NCI-H345 (cell line): Measurements from ENCODE around the gene SORCS2.
"Not testable (repeated sequence)": the region's sequence is repeated elsewhere in the genome, so short reads cannot be mapped to it uniquely, and the experiment has no call there.

Experiments used
- DNase-seq: peaks from one replicate; lab custom pipeline; 2025; lab: John Stamatoyannopoulos, UW

The SORCS2 gene

DNA sequence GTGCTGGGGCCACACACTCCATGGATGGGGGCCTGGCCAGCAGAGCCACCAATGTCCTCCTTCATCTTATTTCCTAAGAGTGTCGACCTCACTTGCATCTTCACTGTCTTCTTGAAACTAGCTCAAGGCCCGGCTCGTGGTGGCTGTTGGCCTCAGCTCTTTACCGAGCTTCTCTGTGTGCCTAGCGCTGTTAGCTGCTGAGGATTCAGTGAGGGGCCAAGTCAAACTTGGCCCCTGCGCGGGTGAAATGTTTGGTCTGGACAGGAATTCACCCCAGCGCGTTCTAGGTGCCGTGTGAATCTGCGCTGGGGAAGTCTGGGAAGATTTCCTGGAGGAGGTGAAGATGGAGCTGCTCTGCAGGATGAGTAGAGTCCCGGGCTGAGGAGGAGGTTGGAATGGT lies 8.5 kb downstream of the SORCS2 start:
- no peak for DNase-seq

DNA sequence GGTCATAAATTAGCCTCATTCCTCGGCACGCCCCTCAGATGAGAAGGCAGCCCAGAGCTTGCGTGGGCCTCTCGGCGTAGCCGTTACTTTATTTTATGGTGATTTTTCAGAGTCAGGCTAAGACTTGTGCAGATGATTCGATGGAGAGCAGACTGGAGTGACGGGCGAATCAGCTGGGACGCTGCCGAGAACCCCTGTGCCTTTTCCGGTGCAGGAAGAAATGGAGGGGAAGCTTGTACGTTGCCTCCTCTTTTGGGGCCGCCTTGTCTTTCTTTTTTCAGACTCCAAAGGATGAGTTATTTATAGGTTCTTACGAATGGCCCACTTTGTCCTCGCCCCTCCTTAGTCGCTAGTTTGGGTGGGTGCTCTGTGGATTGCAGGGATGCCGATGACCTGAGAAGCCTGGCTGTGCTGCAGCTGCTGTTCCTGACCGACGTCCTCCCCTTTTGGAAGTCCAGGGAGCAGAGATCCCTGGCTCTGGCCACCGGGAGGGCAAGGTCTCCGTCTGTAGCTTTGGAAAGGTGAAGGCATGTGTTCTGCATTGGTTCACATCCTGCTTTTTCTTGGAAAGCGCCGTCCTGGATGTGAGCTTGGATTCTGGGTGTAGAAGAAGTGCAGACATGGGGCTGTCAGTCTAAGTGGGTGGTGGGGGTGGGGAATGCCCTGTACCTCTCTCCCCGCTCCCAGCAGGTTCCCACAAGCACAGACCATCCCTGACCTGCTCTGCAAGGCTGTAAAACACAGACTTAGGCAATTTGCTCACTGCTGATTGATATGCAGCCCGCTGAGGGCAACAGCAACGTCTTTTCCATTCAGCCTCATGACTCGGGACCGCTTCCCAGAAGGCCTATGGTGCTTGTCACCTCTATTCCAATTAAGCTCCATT lies 9.3 kb downstream of the SORCS2 start:
- DNase-seq, result no peak

DNA sequence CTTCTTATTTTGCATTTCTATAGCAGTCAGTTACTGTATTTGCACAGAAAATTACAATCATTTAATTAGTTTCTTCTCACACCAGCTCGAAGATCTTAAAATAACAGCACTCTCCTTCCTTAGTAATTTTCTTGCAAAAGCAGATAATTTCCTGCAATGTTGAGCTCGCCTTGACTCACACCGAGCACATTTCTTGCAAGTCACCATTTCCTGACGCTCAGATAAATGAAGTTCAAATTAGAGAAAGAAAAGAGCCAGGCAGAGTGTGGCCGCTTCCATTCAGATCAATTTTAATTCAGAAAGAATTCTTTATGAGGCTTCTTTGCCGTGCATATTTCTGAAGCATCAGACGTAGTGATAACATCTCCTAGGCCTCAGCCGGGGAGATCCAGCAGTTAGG lies 10.1 kb downstream of the SORCS2 start:
- no peak for DNase-seq

DNA sequence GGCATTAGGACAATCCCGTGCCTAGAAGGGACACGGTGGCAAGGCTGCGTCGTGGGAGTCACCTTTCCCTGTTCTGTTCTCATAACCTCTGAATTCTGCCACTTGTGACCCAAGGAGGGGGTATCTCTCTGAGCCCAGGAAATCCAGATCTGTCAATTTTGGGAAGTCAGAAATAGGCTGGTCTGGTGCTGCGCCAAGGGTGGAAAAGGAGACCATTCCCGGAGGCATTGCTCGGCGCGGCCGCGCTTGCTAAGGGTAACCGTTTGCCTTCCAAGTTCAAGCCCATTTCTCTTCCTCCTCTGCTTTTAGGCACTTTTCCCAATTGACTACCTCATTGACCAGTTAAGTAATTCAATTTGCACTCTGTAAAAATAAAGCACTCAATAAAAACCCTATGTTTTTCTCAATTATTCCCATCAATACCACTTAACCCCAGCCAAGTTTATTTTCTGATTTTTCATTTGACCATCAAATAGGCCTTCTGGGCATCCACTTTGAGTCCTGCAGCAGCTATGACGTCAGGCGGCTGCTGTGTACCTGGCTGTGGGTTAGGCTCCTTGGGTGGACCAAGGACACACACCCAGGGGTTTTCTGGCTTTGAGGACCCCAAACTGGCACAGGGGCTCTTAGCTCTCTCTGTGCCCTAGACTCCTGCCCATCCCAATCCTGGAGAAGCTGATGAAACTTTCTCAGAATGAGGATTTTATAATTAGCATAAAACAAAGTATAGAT lies 12.5 kb downstream of the SORCS2 start:
- no peak for DNase-seq

DNA sequence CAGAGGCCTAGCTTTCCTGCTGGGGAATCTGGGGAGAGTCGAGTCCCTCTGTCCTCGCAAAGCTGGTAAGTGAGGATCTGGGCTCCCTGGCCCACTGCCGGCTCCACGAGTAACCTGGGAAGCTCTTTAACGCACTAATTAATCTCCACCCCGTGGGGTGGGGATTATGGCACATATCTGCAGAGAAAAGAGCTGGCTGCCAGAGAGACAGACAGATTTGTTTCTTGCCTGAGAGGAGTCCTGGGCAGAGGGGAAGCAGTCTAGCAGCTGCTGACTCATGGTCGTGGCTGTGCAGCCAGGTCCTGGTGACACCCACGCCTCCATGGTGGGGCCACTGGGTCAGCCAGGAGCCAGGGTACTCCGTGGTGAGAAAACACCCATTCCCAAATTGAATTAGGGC lies 14.0 kb downstream of the SORCS2 start:
- no peak for DNase-seq

DNA sequence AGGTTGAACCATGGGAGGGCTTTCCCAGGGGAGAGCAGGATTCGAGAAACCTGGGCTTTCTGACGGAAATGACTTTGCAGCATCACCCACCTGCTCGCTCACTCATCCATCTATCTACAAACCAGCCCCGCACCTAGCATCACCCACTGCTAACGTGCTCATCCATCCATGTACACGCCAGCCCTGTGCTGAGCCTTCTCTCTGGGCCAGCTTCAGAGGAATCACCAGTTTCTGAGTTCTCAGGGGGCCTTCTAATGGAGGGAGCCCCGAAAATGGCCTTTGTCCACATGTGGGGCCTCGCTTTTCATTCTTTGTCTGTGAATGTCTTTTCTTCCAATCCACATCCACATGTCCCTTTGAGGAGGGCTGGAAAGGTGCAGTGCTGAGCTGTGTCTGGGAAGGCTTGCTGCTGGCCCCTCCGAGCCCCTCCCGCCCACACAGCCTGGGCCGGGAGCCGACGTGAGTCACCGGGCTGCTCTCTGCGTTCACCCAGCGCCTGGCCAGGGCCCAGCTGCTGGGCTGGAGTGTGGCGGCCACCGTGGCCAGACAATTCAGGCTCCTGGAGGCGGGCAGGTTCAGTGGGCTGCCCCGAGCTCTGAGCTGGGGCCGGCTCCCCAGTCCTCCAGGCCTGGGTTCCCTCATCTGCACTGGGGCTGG lies 14.7 kb downstream of the SORCS2 start:
- DNase-seq, result no peak

DNA sequence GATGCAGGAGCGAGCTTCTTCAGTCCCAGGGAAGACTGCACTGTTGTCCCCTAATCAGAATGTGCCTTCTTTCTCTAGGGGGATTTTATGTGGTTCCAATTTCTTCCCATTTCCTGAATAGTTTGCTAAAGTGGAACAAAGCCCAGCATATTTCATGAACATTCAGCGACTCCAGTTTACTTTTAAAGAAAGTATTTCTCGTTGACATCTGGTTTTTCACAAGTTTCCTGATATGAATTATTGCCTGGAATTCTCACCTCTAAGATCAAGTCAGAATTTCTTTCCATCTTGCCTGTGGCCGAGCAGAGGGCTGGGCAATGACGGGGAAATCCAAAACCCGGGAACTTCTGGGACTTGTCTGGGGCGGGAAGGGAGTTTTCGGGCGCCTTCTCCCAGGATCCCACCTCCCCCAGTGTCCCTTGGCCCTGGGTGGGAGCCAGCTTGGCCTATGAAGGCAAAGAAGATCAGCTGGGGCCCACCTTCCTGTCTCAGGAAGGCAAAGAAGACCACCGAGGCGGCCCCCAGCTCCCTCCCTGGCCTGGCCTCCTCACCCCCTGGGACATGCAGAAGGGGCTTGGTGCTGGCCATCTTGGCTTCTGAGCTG lies 15.4 kb downstream of the SORCS2 start:
- no peak for DNase-seq

DNA sequence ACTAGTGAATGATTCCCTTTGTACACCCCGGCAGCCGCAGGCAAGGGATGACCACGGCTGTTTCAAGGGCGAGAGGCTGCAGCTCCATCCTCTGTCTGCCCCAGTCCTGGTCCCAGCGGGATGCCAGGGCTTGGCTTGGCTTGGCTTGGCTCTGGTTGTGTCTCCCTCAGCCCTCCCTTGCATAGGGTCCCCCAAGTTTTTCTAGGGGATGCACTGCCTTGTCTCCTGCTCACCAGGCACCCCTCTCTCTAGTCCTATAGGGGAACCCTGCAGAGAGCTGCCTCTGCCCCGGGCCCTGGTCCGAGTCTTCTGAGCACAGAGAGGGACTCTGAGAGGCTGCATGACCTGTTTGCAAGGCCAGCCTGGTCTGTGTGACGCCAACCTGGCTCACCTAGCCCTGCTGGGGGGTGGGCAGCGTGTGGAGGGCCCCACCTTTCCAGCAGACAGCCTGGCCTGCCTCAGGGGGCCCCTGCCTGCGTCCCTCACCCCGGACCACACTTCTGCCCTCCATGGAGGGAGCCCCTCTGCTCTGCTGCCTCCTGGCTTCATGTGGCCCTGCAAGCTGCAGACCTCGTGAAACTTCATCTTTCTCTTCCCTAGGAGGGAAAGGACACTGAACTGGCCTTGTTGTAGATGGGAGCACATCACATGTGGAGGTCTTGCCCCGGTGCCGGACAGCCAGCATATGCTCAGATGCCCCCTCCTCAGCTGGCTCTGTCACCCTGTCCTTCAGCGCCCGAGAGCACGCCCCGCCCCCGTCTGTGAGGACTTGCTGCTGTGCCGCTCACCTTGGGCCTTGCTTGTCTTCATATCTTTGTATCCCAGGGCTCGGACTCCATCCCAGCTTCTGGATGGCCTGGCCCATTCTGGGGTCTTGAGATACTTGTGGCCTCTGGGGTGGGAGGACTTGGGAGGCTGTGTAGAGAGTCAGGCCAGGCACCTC lies 16.4 kb downstream of the SORCS2 start:
- DNase-seq, result no peak

DNA sequence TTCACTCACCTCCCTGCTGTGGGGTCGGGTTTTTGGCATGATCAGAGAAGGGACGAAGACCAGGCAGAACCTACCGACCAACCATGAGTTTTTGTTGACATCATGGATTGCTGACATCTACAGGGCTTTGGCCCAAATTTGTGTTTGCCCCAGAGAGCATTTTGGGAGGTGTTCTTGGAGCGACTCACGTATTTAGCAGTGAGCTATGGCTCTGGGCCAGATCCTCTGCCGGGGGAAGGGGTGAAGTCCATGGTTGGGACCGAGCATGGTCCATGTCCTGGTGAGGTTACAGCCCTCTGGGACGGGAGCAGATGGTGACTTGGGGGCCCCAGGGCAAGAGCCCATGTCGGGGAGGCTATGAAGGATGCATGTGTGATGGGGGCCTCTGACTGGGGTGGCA lies 17.4 kb downstream of the SORCS2 start:
- DNase-seq, result no peak

DNA sequence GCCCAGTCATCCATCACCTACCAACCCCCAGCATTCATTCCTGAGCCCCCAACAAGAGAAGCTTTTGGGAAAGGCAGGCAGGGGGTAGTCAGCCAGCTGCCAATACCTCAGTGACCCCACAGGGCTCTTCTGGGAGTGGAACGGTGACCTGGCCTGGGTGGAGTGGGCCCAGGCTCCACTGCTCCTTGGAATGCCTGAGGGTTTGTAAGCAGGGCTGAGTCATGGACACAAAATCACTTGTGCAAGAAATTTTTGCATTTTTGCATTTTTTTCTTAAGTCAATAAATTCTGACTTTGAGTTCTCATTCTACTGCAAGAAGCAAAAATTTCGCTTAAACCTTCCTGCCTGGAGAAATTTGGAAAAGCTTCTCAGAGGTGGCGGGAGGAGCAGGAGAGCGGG lies 18.5 kb downstream of the SORCS2 start:
- DNase-seq, result no peak

DNA sequence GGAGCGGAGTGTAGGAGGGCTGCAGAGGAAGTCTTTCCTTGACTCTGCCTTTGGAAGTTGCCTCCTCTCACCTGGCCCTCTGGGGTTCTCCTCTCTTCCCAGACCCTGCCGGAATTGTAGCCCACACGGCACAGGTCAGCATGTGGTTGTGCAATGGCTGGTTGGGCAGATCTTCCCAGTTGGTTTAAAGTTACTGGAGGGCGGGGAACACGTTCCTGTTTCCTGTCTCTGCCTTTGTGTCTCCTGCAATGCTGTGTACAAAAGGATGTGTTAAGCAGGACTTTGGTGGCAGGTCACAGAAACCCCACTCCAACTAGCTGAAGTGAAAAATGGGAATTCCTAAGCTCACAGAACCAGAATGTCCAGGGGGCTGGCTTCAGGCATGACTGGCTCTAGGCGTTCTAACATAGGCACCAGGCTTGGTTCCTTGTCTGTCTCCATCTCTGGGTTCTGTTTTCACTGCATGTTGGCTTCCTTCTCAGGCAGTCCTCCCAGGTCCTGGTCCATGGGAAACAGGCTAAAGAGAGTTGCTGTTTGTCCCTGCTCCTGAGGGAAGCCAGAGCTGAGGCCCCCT lies 19.9 kb downstream of the SORCS2 start:
- DNase-seq, result no peak

DNA sequence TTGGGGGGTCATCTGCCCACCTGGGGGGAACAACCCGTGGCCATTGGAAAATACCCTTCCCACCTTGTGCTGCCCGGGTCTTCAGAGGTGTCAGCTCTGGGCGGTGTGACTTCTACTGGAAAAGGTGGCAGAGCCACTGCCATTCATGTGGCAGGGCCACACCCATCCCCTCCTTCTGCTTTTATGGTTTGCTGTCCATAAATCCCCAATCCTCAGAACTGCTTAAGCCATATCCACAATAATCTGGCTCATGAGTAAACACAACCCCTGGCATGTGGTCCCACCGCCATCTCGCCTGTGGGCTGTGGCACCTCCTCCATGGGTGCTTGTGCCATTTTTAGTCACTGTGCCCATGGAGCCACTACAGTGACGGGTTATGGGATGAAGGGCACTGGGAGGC lies 20.6 kb downstream of the SORCS2 start:
- DNase-seq, result no peak

DNA sequence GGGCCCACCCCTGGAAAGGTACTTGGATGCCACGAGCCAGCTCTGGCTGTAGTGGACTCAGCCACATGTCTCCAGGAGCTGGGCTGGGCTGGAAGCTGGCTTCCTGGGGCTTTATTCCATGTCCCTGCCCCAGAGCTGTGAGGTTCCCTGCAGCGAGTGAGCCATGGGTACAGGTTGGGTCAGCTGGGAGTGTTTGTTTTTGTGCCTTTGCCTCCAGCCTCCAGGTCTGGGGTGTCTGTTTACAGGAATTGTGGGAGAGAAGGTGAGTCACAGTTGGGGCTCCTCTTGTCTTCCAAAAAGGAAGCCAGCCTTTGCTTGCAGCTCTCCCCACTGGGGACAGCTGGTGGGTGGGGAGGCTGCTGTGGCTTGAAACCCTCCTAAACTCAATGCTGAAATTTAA lies 21.5 kb downstream of the SORCS2 start:
- no peak for DNase-seq

DNA sequence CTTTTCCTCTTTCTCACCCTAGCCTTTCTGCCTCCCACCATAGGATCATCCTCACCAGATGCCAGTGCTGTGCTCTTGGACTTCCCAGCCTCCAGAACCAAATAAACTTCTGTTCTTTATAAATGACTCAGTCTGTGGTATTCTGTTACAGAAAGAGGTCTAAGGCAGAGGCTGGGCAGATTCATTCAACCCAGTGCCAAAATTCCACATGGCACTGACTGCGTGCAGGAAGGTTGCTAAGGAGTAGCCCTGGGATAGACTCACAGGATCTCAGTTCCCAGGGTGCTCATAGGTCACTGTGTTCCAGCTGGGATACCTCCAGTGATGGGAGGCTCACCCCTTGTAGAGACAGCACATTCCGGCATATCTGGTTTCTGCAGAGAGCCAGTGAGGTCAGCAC lies 22.0 kb downstream of the SORCS2 start:
- DNase-seq, result no peak

DNA sequence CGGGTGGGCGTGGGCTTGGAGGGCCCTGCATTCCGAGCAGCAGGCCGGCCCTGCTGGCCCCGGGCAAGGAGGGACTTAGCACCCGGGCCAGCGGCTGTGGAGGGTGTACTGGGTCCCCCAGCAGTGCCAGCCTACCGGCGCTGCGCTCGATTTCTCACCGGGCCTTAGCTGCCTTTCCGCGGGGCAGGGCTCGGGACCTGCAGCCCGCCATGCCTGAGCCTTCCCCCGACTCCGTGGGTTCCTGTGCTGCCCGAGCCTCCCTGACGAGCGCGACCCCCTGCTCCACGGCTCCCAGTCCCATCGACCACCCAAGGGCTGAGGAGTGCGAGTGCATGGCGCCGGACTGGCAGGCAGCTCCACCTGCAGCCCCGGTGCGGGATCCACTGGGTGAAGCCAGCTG lies 22.8 kb downstream of the SORCS2 start:
- DNase-seq, result not testable (repeated sequence)

DNA sequence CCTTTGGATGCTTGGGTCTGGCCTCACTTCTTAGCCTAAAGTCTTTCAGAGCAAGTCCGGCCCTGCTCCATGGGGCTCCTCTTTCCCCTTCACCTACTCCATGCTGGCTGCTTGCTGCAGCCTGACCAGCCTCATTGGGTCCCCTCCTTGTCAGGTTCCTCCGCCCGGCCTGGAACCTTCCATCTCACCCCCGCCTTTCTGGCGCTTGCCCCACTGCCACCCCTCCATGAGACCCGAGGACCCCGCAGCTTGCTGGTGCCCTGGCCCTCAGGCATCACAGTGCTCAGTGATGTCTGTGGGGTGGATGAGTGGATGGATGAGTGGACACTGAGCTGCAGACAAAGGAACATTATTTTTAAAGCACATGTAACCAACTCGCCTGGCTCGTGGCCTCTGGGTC lies 24.7 kb downstream of the SORCS2 start:
- DNase-seq, result no peak

DNA sequence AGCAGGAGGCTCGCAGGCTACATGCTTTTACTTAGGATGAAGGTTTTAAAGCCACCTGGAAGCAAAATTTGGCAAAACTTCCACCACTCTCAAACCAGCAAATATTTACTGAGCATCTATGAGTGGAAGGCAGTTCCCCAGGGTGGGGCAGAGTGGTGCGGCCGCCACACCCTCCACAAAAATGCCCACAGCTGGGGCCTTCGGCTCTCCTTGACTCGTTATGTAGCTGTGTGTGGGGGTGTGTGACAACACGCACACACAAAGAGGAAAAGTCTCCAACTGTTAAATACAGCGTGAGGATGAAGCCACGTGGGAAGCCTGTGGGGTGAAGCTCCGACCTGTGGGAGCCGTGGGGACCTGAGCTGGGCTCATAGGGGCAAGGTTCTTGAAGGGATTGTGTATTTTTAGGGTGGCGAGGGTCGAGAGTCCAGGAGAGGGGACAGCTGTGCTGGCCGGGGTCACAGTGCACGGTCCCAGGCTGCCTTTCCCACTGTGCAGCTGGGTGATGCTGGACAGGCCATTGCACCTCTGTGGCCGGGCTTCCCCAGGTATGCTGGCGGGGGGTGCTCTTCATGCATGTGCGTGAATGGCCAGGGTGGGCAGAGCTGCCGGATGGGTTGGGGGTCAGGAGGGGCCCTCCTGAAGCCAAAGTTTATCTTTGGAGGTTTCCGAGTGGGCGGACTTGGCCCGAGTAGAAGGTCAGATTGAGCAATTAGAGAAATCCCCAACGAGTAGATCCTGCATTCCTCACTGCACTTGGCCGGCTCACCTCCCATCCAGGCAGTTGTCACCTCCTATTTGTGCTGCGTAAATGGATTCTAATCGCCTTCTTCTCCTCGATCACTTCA lies 25.4 kb downstream of the SORCS2 start:
- no peak for DNase-seq

DNA sequence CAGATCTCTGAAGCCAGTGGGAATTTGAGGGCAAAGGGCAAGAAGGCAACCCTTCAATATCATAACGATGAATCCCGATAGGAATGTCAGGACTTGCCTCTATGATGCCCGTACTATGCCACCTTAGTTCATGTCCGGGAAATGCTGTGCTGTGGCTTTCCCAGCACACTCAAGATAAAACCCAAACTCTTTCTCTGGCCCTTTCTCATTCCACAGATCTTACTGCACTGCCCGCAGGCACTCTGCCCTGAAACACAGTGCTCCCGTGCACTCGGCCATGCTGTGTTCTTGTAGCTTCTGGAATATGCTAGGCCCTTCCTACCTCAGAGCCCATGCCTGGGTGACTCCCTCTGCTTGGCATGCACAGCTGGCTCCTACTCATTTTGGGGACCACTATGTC lies 26.3 kb downstream of the SORCS2 start:
- no peak for DNase-seq

DNA sequence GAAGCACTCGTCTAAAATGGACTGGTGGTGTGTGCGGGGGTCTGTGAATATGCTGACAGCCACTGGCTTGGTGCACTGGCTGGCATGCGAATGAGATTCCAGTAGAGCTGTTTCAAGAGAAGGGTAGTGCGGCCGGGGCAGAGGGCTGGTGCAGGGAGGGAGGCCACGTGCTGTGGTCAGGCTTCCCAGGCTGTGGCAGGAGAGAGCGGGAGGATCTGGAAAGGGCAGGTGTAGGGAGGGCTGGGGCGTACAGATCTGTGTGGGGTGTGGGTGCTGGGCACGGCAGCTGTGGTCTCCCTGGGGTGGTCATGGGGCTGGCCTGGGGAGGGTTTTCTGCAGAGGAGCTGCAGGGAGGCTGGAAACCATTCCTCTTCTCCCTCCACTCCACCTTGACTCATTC lies 30.2 kb downstream of the SORCS2 start:
- DNase-seq, result no peak

DNA sequence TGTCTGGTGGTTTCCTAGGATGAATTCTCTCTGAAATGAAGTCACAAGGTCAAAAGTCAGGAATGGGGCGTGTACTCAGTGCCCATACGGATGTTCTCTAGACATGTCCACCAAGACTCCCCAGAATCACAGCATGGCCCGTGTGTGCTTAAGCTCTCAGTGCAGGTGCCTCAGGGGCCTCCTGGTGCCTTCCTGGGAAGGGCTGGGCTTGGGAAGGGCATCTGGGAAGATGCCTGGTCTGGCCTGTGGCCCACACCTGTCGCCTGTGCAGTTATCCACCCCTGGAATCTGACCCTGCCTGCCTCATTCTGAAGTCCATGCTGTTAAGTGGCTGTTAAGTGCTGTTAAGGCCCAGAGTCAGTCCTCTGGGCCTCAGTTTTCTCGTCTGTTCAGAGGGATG lies 31.2 kb downstream of the SORCS2 start:
- DNase-seq, result no peak
